NCI-H524 treated with DMSO at 0.1 percent for 48 hours (cell line): Measurements from ENCODE around the gene NUDT14.

Source experiments
- DNase-seq: peaks from one replicate; lab custom pipeline; 2025; lab: John Stamatoyannopoulos, UW

NUDT14 gene

DNA sequence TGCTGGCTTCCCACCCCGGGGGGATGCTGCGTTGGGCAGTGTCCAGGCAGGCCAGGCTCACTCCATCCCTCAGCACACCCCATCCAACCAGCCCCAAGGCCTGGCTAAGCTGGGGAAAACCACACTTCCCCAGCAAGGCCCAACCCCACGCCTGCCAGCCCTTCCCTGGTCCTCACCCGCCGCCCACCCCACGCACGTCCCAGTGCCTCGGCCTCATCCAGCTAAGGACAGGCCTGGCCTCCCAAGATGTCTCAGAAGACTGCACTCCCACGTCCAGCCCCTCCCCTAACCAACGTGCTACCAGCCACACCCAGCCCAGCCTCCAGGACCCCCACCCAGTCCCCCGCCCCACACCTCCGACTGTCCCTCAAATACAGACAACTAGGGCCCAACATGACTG lies 22.3 kb downstream of the NUDT14 start:
- no peak for DNase-seq

DNA sequence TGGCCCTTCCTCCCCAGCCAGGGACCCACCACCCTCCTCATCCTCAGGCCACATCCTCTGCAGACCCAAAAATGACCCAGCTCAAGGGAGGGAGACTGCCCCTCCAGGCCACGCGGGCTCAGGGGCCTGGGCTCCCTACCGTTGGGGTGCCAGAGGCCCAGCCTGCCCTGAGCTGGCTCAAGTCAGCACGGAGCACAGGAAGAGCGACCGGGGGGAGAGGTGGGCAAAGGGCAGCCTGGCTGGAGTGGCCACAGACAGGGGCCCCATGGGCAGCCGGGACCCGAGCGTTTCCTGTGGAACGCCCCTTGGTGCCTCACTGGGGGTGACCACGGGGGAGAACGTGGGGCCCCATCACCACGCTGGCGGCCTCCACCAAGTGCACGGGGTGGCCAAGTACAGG lies 23.2 kb downstream of the NUDT14 start:
- DNase-seq = no peak

DNA sequence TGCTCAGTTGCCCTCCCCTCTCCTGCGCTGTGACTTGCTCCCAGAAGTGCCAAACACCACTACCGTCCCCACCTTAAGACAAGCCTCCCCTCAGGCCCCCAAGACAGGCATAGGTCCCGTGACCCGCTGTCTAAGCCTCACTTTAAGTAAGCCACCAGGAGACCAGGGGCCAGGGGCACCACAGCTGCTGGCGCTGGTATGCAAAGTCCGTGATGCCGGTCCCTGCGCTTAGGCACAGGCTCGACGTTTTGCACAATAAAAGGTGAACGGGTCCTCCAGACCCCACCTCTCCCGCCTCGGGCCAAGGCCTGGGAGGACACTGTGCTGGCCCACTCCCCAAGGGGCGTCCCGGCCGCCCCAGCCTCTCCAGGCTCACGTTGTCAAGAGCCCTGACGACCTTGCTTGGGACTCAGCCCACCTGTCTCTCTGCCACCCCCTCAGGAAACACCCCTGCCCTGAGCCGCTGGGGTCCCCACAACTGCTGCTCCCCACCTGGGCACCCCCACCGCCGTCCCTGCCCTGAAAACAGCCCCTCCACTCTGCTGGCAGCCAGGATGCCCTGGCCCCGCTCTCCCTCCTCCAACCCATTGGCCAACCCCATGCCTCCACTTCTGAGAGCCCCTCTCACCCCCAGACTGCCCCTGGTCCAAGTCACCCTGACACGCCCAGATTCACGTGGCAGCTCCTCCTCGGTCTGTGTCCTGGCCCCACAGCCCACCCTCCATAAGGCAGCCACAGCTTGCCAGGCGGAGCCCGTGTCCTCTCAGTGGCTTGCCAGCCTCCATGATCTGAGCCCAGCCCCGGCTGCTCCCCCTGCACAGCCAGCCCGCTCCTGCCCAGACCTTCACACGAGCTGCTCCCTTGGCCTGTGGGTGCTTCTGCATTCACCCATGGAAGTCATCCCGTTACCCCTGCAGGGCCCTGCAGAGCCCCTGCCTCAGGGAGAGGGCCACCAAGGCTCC lies 24.4 kb downstream of the NUDT14 start:
- DNase-seq = no peak

DNA sequence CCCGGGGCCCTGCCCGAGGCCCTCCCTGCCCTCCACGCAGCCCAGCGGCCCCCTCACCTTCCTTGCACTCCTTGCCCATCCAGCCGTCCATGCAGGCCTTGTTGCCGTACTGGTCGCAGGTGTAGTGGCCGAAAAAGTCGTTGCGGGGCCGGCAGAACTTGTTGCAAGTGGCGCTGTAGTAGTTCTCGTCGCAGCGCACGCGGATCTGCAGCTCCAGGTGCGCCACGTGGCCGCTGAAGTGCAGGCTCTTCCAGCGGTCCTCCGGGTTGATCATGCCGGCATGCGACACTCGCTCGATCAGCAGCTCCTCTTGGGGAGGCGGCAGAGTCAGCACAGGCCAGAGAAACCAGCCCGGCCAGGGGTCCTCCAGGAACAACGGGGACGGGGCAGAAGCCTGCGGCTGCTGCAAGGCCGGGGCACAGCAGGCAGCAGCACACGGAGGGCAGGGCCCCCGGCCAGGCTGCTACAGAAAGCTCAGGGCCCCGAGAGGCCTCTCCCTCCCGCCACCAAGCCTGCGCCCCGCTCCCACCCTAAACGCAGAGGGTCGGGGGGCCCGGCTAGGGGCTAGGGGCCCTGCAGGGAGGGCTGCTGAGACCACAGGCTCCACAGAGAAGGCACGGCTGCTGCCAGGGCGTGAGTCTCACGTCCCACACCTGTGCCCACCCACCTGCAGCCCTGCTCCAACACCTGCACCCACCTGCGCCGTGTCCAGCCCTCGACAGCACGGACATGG lies 25.3 kb downstream of the NUDT14 start:
- no peak for DNase-seq

DNA sequence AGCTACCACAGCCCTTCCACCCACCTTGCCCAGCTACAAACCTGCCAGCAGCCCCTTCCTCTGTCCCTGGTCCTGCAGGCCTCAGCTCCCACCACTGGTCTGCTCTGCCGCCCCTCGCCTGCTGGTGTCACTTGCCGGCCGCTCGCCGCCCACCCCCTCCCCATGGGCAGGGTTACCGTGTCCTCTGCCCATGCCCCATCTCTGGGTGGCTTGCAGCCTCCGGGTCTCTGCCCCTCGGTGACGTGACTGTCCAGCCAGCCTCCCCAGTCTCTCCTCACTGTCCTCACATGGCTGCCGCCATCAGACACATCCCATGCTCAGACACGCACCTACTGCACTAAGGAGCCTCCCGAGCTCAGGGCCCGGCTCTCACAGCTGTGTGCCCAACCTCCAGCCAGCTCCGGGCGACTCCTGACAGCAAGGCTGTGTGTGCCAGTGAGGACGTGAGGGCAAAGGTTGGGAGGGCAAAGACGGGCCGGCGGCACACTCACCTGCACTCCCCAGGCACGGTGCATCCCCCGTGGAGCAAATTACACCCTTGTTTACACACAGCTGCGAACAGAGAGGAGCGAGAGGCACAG lies 26.0 kb downstream of the NUDT14 start:
- no peak for DNase-seq

DNA sequence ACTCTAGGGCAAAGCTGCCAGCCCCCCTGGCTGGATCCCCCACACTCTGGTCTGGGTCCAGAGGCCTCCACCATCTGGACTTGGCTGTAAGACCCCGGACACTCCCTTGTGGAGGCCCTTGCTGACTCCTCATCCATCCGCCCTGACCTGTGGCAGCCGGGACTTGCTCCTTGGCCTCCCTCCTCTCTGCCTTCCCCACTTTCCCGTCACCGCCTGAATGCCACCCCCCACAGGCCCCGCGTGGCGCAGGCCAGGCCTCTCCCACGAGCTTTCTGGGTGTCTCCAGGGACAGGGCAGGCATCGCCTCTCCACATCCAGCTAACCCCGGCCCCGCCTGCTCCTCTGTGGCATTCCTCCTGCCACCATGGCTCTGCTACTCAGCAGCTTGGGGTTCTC lies 26.6 kb downstream of the NUDT14 start:
- no peak for DNase-seq

DNA sequence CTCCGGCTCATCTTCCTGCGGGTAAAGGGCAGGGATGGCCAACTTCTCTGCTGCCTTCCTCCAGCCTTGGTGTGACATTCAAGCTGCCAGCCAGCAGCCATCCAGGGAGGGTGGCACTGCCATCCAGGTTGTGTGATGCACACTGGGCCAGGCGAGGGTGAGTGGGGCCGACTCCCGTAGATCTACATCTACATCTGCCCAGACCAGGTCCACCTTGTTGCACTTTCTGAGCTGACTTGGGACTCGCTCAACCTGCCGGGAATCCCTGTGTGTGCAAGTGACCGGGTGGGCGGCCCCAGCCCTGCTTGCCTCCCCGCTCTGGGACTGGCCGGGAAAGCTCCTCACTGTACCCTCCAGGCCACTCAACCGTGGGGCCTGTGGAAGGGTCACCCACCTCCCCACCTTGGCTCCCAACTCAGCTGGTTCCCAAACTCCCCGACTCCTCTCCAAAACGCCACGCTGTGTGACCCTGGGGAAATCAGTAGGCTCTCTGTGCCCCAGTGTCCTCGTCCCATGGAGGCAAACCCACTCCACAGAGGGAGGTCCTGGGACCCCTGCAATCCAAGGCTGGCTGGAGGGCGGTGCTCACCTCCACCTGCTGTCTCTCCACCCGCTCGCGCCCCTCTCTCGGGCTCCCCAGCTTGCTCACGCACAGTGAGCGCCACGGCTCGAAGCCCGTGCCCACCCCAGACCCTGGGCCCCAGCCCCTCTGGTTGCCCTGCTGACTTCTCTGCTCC lies 27.2 kb downstream of the NUDT14 start:
- no peak for DNase-seq

DNA sequence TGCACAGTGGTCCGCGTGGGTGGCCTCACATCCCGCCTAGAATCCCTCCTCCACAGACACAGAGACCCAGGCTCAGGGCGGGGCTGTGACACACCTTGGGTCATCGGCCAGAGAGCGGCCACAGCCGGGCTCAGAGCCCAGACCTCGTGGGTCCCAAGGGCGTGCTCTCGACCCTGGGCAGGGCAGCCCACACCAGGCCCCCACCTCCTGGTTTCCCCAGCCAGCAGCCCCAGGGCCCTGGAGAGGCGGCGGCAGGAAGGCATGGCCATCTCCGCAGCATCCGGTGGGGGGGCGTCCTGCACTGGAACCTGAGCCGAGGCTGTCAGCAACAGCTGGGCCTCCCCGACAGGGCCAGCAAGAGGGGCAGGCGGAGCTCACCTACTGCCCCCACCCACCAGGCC lies 27.8 kb downstream of the NUDT14 start:
- DNase-seq = no peak

DNA sequence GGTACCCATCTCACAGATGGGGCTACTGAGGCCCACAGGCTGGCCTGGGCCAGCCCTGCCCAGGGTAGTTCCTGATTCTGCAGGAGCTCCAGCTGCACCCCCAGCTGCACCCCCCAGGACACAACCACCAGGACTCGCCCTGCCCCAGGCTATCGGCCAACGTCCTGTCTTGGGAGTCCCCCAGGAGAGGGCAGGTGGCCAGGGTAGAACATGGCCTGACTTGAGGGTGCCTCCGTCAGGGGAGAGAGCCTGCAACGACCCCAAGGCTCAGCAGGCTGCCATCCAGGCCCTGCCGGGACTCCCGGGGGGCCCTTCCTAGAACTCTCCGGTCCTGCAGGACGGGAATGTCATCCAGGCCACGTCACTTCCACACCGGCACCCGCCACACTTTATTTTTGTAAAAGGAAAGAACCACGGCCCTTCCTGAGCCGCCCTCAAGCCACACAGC lies 28.3 kb downstream of the NUDT14 start:
- DNase-seq = no peak

DNA sequence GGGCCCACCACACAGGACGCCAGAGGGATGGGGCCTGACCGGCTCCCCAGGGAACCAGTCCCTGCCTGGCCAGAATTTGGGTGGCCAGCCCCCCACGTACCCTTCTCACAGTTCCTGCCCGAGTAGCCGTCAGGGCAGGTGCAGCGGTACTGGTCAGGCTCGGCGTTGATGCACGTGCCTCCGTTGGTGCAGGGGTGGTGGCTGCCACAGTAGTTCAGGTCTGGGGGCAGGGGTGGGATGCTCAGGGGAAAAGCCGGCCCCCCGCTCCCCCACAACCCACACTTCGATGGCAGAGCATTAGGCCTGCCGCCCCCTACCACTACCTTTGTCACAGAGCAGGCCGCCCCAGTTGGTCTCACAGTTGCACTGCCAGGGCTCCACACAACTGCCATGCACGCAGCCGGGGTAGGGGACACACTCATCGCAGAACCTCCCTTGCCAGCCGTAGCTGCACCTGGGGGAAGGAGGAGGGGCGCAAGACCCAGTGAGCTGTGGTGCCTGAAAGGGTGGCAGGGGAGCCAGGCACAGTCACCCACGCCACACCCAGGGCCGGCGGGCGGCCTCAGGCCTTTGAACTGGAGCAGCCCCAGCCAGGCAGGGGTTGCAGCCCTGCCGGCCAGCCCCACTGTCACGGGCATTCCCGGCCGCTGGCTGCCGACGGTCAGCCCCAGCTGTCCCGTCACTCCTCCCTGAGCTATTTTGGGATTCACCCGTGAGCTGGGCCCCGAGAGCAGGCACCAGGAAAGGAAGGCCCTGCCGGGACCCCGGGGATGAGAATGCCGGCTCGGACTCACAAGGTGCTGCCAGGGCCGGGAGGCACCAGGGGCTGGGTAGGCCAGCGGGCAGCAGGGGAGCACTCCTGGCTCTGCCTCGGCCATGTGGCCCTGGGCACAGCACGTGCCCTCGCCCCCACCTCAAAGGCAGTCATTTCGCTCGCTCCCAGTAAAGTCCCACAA lies 29.0 kb downstream of the NUDT14 start:
- DNase-seq = no peak

DNA sequence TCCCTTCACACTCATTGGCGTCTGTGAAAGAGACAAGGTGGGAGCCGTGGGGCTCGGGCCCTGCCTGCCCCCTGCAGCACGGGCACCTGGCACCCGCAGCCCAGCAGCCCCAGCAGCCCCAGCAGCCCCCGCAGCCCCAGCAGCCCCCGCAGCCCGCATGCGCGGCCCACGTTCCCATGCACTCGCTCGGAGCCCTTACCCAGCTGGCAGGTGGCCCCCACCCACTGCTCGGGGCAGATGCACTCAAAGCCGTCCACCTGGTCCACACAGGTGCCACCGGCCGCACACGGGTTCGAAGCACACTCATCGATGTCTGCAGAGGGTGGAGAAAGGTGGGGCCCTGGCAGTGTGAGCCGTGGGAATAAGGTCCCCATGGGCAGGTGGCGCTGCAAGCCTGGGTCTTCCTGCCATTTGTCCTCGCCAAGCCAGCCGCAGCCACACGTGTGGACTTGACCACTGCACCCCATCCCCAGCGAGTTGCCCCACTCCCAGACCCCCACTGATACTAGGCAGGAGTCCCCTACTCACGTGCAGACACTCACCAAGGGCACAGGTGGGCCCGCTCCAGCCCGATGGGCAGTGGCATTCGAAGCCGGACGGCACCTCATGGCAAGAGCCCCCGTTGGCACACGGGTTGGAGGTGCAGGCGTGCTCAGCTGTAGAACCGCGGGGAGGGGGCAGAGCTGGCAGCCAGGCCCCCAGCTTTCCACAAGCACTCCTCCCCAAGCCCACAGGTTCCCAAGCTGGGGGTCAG lies 29.9 kb downstream of the NUDT14 start:
- DNase-seq = no peak

DNA sequence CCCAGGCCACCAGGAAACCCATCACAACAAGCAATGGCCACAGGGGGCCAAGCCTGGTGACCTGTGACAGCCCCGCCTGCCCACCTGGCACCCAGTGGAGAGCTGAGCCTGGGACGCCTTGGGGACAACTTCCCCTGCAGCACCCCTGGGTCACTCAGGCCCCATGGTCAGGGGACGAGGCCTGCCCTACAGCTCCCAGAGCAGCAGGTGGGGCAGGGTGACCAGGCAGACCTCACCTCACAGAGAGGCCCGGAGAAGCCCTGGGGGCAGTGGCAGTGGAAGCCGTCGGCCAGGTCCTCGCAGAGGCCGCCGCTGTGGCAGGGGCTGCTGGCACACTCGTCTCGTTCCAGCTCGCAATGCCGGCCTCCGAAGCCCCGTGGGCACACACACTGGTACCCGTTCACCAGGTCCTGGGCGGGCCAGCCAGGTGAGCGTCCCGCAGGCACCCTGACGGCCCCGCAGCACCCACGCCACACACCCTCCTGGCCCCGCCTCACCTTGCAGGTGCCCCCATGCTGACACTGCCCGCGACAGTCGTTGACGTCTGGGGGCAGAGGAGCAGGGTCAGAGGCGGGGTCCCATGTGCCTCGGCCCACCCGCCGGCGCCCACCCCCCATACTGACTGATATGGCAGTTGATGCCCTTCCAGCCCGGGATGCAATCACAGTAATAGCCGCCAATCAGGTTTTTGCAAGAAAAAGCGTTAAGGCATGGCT lies 30.6 kb downstream of the NUDT14 start:
- no peak for DNase-seq

DNA sequence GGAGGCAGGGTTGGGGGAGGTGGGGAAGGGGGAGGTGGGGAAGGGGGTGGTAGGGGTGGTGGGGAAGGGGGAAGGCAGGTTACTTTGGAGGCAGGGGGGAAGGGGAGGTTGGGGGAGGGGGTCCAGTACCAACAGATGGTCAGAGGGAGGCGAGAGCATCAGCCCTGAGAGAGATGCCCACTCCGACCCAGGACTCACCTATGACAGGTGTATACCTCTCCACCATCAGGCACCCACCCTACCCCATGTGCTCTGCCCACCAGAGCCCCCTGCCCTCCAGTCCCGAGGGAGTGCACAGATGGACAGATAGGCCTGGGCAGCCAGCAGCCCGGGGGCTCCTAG lies 31.1 kb downstream of the NUDT14 start:
- no peak for DNase-seq

DNA sequence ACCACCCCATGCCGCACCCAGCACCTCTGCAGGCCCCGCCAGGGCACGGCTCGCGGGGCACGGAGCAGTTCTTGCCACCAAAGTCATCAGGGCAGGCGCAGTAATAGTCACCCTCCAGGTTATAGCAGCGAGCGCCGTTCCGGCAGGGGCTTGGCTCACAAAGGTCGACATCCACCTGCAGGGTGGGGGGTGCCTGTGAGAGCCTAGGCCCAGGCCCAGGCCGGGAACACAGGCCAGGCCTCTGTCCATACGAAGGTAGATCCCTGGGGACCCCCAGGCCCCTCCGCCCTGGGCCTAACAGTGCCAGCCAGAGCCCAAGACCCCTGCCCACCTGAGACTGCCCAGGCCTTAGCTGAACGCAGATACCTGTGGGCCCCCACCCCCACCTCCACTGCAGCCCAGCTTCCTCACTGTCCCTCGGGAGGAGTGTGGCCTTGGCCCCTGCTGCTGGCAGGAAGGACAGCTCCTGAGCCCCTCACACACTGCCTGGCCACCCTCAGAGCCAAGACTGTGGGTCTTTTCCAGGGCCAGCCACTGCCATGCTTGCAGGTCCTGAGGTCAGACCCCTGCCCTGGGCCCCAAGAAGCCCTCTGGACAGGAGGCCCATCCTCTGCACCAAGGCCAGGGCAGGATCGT lies 31.8 kb downstream of the NUDT14 start:
- no peak for DNase-seq

DNA sequence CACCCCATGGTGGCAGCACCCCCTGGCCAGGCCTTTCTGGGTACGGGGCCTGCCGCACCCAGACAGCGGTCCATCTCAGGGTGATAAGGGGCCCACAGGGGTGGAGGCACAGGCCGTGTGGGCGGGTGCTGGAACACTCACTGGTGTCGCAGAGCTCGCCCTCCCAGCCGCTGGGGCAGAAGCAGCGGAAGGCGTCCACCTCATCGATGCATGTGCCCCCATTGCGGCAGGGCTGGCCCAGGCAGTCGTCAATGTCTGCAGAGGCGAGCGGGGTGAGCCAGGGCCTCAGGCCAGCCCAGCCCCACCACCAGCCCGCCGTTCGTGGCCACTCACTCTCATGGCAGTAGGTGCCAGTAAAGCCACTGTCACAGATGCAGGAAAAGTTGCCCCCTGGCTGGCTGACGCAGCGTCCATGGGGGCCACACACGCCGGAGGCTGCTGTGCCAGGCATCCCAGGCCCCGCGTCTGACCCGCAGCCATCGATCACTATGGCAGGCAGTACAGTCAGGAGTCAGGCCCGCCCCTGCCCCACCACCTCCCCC lies 32.4 kb downstream of the NUDT14 start:
- no peak for DNase-seq

DNA sequence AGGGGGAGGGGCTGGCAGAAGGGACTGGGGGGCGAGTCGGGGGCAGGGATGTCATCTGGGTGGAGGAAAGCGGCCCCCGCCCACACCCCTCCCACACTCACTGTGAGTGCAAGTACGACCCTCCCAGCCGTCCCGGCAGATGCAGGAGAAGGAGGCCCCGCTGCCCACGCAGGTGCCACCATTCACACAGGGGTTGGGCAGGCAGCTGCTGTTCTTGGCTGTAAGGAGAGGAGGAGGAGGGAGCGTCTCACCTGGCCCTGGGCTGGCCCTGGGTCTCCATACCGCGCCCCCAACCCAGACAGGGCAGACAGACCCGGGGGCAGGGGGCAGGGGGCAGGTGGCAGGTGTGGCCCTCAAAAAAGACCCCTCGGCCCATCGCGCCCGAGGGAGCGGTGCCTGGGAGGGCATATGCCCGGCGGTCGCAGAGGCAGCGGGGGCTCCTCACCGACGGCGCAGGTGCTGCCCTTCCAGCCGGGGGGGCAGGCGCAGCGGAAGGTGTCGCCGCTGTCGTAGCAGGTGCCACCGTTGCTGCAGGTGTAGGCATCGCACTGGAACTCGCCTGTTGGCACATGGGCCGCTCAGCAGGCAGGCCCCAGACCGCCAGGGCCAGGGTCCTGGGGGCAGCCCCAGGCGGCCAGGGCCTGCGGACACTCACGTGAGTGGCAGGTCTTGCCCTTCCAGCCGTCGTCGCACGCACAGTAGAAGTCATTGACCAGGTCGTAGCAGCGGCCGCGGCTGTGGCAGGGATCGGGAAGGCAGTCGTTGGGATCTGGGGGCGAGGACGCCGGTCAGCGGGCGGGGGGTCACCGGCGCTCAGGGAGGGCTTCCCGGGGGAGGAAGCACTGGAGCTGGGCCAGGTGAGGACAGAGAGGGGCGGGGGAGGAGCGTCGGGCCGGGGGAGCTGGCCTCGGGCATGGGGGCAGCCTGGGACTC lies 33.2 kb downstream of the NUDT14 start:
- no peak for DNase-seq

DNA sequence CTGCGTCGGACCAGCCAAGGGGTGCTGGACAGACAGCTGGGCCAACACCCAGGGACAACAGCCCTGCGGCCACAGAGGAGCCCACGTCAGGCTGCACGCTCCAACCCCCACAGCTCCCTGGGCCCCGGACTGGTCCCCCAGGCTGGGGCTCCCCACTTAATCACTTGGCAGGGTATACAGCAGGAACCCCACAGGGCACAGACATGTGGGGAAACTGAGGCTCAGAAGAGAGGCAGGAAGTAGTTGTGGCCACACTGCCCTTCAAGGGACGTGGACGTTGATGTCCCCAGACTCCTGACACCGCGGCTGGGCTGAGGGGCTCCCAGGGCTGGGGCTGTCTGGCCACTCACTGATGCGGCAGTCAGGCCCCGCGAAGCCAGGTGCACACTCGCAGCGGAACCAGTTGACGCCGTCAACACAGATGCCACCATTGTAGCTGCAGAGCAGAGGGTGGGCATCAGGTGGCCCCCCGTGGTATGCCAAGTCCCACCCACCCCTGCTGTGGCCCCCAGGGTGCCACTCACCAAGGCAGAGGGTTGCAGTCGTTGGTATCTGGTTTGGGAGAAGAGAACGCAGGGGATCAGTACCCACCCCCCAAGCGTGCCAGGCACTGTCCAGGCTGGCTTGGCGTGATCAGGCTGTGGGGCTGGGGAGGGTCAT lies 34.0 kb downstream of the NUDT14 start:
- DNase-seq = no peak
